HEK293 (cell line): ENCODE data around the gene B2M.

ENCODE experiments used
- CTCF ChIA-PET: fragments of 350-600 bp; formaldehyde crosslinking; extraction: SDS; loops from one replicate; lab custom pipeline; 2021; ENCODE audit warnings: antibody characterized with exemption; lab: Yijun Ruan, JAX
- POLR2A ChIA-PET: fragments of 300-600 bp; formaldehyde crosslinking; extraction: SDS; loops from one replicate; lab custom pipeline; 2020; ENCODE audit warnings: antibody characterized with exemption, inconsistent platforms; lab: Yijun Ruan, JAX
- H3K27ac ChIP-seq: fragments of 200-500 bp; sonication (Bioruptor generic); 2 replicates; pipeline ENCODE4 v1.5.1; 2014; ENCODE audit warnings: low read depth, low read length, control low read depth, inconsistent platforms; ENCODE audit errors: extremely low read depth
- H3K36me3 ChIP-seq, 2 experiments: fragments of 200-500 bp in 1 of 2; sonication (Bioruptor generic) in 1 of 2; 1 replicate in 1 of 2; 2 replicates in 1 of 2; pipeline ENCODE4 v1.5.1; 2014 to 2017; ENCODE audit warnings: inconsistent platforms in 2 of 2, low read length in 2 of 2; ENCODE audit not compliant: control insufficient read depth in 2 of 2, insufficient read depth in 1 of 2
- H3K4me1 ChIP-seq: fragments of 200-500 bp; sonication (Bioruptor generic); 2 replicates; pipeline ENCODE4 v1.5.1; 2014; ENCODE audit warnings: mild to moderate bottlenecking, low read length, inconsistent platforms; ENCODE audit not compliant: control insufficient read depth, insufficient read depth
- H3K4me3 ChIP-seq: 2 replicates; pipeline ENCODE4 v1.5.1; 2011; ENCODE audit warnings: low read depth, mild to moderate bottlenecking, control low read depth, low read length, moderate library complexity
- H3K9me3 ChIP-seq: fragments of 200-500 bp; sonication (Bioruptor generic); 2 replicates; pipeline ENCODE4 v1.5.1; 2014; ENCODE audit warnings: low read depth, low read length, inconsistent platforms; ENCODE audit not compliant: control insufficient read depth, insufficient read depth
- GLI2 ChIP-seq: fragments of 450-650 bp; formaldehyde crosslinking; IDR thresholded peaks from 2 replicates; pipeline ENCODE4; 2017; ENCODE audit warnings: missing biosample characterization, missing genetic modification characterization, low read depth, borderline replicate concordance
- PBX3 ChIP-seq: sonication (generic); formaldehyde crosslinking; IDR thresholded peaks from 2 replicates; pipeline ENCODE4 v1.8.1; 2022; ENCODE audit warnings: mild to moderate bottlenecking, moderate library complexity, missing genetic modification reagents
- SP2 ChIP-seq: fragments of 450-650 bp; formaldehyde crosslinking; IDR thresholded peaks from 2 replicates; pipeline ENCODE4 v1.5.1; 2016; ENCODE audit warnings: missing biosample characterization, missing genetic modification characterization
- SP7 ChIP-seq: fragments of 450-650 bp; formaldehyde crosslinking; IDR thresholded peaks from 2 replicates; pipeline ENCODE4 v1.5.1; 2016; ENCODE audit warnings: missing biosample characterization, missing genetic modification characterization
- ZBTB1 ChIP-seq: fragments of 450-650 bp; formaldehyde crosslinking; IDR thresholded peaks from 2 replicates; pipeline ENCODE4 v1.5.1; 2016; ENCODE audit warnings: missing biosample characterization, missing genetic modification characterization
- ZBTB21 ChIP-seq: fragments of 450-650 bp; formaldehyde crosslinking; IDR thresholded peaks from 2 replicates; pipeline ENCODE4 v1.5.1; 2017; ENCODE audit warnings: missing biosample characterization, missing genetic modification characterization
- ZFP37 ChIP-seq: fragments of 450-650 bp; formaldehyde crosslinking; IDR thresholded peaks from 2 replicates; pipeline ENCODE4 v1.5.1; 2016; ENCODE audit warnings: missing biosample characterization, missing genetic modification characterization
- ZNF138 ChIP-seq: fragments of 450-650 bp; formaldehyde crosslinking; IDR thresholded peaks from 2 replicates; pipeline ENCODE4 v1.5.1; 2016; ENCODE audit warnings: missing biosample characterization, missing genetic modification characterization, borderline replicate concordance
- ZNF2 ChIP-seq: fragments of 450-650 bp; formaldehyde crosslinking; IDR thresholded peaks from 2 replicates; pipeline ENCODE4 v1.5.1; 2016; ENCODE audit warnings: missing biosample characterization, missing genetic modification characterization
- ZNF221 ChIP-seq: fragments of 450-650 bp; formaldehyde crosslinking; IDR thresholded peaks from 2 replicates; pipeline ENCODE4 v1.5.1; 2017; ENCODE audit warnings: missing biosample characterization, missing genetic modification characterization, borderline replicate concordance
- ZNF24 ChIP-seq: fragments of 450-650 bp; formaldehyde crosslinking; IDR thresholded peaks from 2 replicates; pipeline ENCODE4 v1.5.1; 2016; ENCODE audit warnings: missing biosample characterization, missing genetic modification characterization
- ZNF311 ChIP-seq: fragments of 450-650 bp; formaldehyde crosslinking; IDR thresholded peaks from 2 replicates; pipeline ENCODE4 v1.5.1; 2017; ENCODE audit warnings: missing biosample characterization, missing genetic modification characterization, borderline replicate concordance
- ZNF341 ChIP-seq: fragments of 450-650 bp; formaldehyde crosslinking; IDR thresholded peaks from 2 replicates; pipeline ENCODE4; 2016; ENCODE audit warnings: low read depth, missing biosample characterization, missing genetic modification characterization
- ZNF37A ChIP-seq: fragments of 450-650 bp; IDR thresholded peaks from 2 replicates; pipeline ENCODE4 v1.5.1; 2018; ENCODE audit warnings: missing biosample characterization, missing genetic modification characterization
- ZNF544 ChIP-seq: fragments of 450-650 bp; formaldehyde crosslinking; IDR thresholded peaks from 2 replicates; pipeline ENCODE4 v1.5.0; 2017; ENCODE audit warnings: missing biosample characterization, missing genetic modification characterization
- ZNF623 ChIP-seq: fragments of 450-650 bp; formaldehyde crosslinking; IDR thresholded peaks from 2 replicates; pipeline ENCODE4 v1.5.1; 2016; ENCODE audit warnings: missing biosample characterization, missing genetic modification characterization
- ZNF624 ChIP-seq: fragments of 450-650 bp; formaldehyde crosslinking; IDR thresholded peaks from 2 replicates; pipeline ENCODE4 v1.5.1; 2017; ENCODE audit warnings: missing biosample characterization, missing genetic modification characterization
- ZNF664 ChIP-seq: fragments of 450-650 bp; formaldehyde crosslinking; IDR thresholded peaks from 2 replicates; pipeline ENCODE4 v1.5.1; 2016; ENCODE audit warnings: missing biosample characterization, missing genetic modification characterization
- ZNF677 ChIP-seq: fragments of 450-650 bp; IDR thresholded peaks from 2 replicates; pipeline ENCODE4 v1.5.0; 2018; ENCODE audit warnings: missing biosample characterization, mild to moderate bottlenecking, missing genetic modification characterization, moderate library complexity
- ZNF76 ChIP-seq: fragments of 450-650 bp; formaldehyde crosslinking; IDR thresholded peaks from 2 replicates; pipeline ENCODE4; 2016; ENCODE audit warnings: low read depth, missing biosample characterization, missing genetic modification characterization, borderline replicate concordance
- ZXDB ChIP-seq: fragments of 450-650 bp; formaldehyde crosslinking; IDR thresholded peaks from 2 replicates; pipeline ENCODE4 v1.5.1; 2016; ENCODE audit warnings: missing biosample characterization, missing genetic modification characterization
- TF ChIP-seq, protein P1 (sequence below): fragments of 450-650 bp; formaldehyde crosslinking; IDR thresholded peaks from 2 replicates; pipeline ENCODE4 v1.5.1; 2016; ENCODE audit warnings: missing biosample characterization, missing genetic modification characterization
- TF ChIP-seq, protein P2 (sequence below): fragments of 450-650 bp; formaldehyde crosslinking; IDR thresholded peaks from 2 replicates; pipeline ENCODE4 v1.5.1; 2017; ENCODE audit warnings: missing biosample characterization, missing genetic modification characterization

The B2M gene

GRCh38 chr15:44706401-44706800 is 4.9 kb upstream of the B2M start:
- CTCF ChIA-PET = interaction anchor here (1.5 kb wide), 1 partner anchor 43 kb away, joined by 4 read pairs; the partner anchor contains the start of gene SPG11
- H3K4me1 ChIP-seq = no peaks in the 10 kb centered on the region
- no peaks in the 10 kb centered on the region for H3K9me3 ChIP-seq
- POLR2A ChIA-PET = no interaction called here
- no peak overlapping the region for H3K4me3 ChIP-seq
- H3K36me3 ChIP-seq = no peaks in the 10 kb centered on the region
- no peak overlapping the region for H3K27ac ChIP-seq
- no peak for TF ChIP-seq ZNF37A
- TF ChIP-seq, all 188 proteins: peak for 0

- no peak for TF ChIP-seq ZNF138
- no peak for TF ChIP-seq ZNF221
- no peak for TF ChIP-seq ZNF76 (tag by site-specific recombination)
- no peak for TF ChIP-seq GLI2 (tag by site-specific recombination)
- TF ChIP-seq ZNF544 (tag by site-specific recombination) = no peak
- no peak overlapping the region for H3K4me3 ChIP-seq
- no peak overlapping the region for H3K27ac ChIP-seq
- no peaks in the 10 kb centered on the region for H3K4me1 ChIP-seq
- no peaks in the 10 kb centered on the region for H3K9me3 ChIP-seq
- H3K36me3 ChIP-seq = no peaks in the 10 kb centered on the region
- POLR2A ChIA-PET = interaction anchor here (1.0 kb wide), 1 partner anchor 22 kb away, joined by 3 read pairs; no protein-coding TSS in a partner anchor
- CTCF ChIA-PET = interaction anchor here (1.5 kb wide), 1 partner anchor 44 kb away, joined by 4 read pairs; the partner anchor contains the start of gene SPG11
Observed at GRCh38 chr15:44706946-44707636, 4.2 kb upstream of the B2M start.

DNA sequence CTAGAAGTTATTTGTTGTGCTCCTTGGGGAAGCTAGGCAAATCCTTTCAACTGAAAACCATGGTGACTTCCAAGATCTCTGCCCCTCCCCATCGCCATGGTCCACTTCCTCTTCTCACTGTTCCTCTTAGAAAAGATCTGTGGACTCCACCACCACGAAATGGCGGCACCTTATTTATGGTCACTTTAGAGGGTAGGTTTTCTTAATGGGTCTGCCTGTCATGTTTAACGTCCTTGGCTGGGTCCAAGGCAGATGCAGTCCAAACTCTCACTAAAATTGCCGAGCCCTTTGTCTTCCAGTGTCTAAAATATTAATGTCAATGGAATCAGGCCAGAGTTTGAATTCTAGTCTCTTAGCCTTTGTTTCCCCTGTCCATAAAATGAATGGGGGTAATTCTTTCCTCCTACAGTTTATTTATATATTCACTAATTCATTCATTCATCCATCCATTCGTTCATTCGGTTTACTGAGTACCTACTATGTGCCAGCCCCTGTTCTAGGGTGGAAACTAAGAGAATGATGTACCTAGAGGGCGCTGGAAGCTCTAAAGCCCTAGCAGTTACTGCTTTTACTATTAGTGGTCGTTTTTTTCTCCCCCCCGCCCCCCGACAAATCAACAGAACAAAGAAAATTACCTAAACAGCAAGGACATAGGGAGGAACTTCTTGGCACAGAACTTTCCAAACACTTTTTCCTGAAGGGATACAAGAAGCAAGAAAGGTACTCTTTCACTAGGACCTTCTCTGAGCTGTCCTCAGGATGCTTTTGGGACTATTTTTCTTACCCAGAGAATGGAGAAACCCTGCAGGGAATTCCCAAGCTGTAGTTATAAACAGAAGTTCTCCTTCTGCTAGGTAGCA is 851 bp upstream of the B2M start:
- H3K4me3 ChIP-seq = peak overlapping the region; percentile 67
- peak overlapping the region; percentile 25; the same call in 1 of the 2 replicates for H3K27ac ChIP-seq
- ChIA-PET CTCF (interaction anchor here (0.6 to 2.8 kb wide), 6 partner anchors 25 to 737 kb away, joined by 3 to 13 read pairs (median 6); partner anchors contain the start of genes SPG11 and TRIM69), POLR2A (interaction anchor here (0.7 to 3.7 kb wide), 8 partner anchors 9 to 421 kb away, joined by 3 to 37 read pairs (median 16); partner anchors contain the start of genes SPG11 and TRIM69)
- H3K4me1 ChIP-seq = no peaks in the 10 kb centered on the region
- TF ChIP-seq ZNF341 (peak; percentile 64), SP7 (tag by site-specific recombination) (no peak), ZXDB (tag by site-specific recombination) (no peak), ZNF664 (tag by site-specific recombination) (peak; percentile 90), ZNF24 (tag by site-specific recombination) (peak; percentile 90), ZBTB21 (tag by site-specific recombination) (0 out of 2 replicates have a peak, but pooled peaks have one; percentile 8)
- TF ChIP-seq, protein P1, sequence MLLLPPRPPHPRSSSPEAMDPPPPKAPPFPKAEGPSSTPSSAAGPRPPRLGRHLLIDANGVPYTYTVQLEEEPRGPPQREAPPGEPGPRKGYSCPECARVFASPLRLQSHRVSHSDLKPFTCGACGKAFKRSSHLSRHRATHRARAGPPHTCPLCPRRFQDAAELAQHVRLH (tag by site-specific recombination) = 0 out of 2 replicates have a peak, but pooled peaks have one; percentile 22
- peaks cover 0 to 9% of the 10 kb centered on the region in 2 experiments; a peak in 1 of 3 replicates for H3K36me3 ChIP-seq
- H3K9me3 ChIP-seq = no peaks in the 10 kb centered on the region

- H3K4me1 ChIP-seq = no peaks in the 10 kb centered on the region
- ChIA-PET CTCF (interaction anchor here (0.5 to 2.8 kb wide), 4 partner anchors 21 to 48 kb away, joined by 4 to 23 read pairs (median 10); partner anchors contain the start of genes SPG11 and TRIM69), POLR2A (interaction anchor here (0.5 to 3.7 kb wide), 7 partner anchors 10 to 125 kb away, joined by 3 to 37 read pairs (median 16); partner anchors contain the start of genes SPG11 and TRIM69)
- H3K36me3 ChIP-seq = peaks cover 6 to 23% of the 10 kb centered on the region in 2 experiments; a peak in 2 of 3 replicates
- peak overlapping the region; percentile 69 for H3K27ac ChIP-seq
- H3K4me3 ChIP-seq = peak overlapping the region; percentile 89
- no peaks in the 10 kb centered on the region for H3K9me3 ChIP-seq
- TF ChIP-seq ZNF341 = 0 out of 2 replicates have a peak, but pooled peaks have one; percentile 14
- TF ChIP-seq ZNF623 (tag by site-specific recombination) = no peak
- no peak for TF ChIP-seq SP2 (tag by site-specific recombination)
- no peak for TF ChIP-seq ZNF624
- no peak for TF ChIP-seq ZBTB1
- no peak for TF ChIP-seq ZNF311 (tag by site-specific recombination)
- TF ChIP-seq, protein P2, sequence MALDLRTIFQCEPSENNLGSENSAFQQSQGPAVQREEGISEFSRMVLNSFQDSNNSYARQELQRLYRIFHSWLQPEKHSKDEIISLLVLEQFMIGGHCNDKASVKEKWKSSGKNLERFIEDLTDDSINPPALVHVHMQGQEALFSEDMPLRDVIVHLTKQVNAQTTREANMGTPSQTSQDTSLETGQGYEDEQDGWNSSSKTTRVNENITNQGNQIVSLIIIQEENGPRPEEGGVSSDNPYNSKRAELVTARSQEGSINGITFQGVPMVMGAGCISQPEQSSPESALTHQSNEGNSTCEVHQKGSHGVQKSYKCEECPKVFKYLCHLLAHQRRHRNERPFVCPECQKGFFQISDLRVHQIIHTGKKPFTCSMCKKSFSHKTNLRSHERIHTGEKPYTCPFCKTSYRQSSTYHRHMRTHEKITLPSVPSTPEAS (tag by site-specific recombination) = no peak
- TF ChIP-seq ZFP37 (tag by site-specific recombination) = 0 out of 2 replicates have a peak, but pooled peaks have one; percentile 2
- peak; percentile 4; the same call in 1 of the 2 replicates for TF ChIP-seq ZNF2 (tag by site-specific recombination)
- no peak for TF ChIP-seq ZNF677 (tag by site-specific recombination)
- no peak for TF ChIP-seq PBX3
Observed at GRCh38 chr15:44711743-44712345, 527 bp downstream of the B2M start.
